Stimulated activated CD8-positive, alpha-beta memory T cell treated with anti-CD3 and anti-CD28 coated beads, Interleukin-15, amount 100 ng/mL, for 24 hours (primary cell): ENCODE measurements around the gene CEP72.

Experiments
- DNase-seq: peaks from one replicate; pipeline ENCODE4 v3.0.0-alpha.2; 2020; ENCODE audit warnings: low read depth

Gene CEP72

DNA sequence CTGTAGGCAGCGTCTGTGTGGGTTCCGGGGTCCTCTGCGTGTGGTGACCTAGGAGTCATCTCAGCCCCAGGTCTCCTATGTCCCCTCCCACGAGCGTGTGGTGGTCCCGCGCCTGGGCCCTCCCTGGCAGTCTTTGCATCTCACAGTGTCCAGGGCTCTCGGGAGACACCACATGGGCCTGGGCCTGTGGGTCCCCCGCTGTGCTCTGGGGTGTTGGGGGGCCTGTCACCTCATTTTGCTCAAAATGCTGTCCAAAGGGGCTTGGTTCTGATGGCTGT, 27.1 kb downstream of the CEP72 start:
- DNase-seq, result no peak

DNA sequence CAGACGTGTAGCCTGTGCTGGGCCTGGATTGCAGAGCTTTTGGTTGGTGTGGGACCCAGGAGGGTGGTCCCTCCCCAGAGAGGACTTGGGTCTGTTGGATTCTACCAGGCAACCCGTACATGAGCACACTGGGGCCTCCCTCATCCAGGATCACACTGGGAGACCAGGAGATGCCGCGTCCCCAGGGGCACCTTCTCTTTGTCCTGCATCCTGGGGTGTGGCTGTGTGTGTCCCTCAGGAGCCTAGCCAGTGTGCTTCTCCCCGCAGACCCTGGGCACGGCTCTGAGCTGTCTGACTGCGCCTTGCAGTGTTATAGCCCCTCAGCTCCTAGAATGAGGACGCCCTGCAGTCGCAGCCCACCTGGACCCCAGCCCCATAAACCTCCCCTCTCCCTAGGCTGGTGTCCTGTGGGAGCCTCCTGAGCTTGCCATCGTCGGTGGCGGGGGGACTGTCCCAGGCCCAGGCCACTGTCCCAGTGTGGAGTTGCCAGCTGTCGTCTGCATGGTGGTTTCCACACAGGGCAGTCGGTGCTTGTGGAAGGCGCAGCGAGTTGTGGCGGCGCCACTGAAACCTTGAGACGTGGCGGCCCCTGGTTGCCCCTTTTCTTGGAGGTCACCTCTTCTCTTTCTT, 27.6 kb downstream of the CEP72 start:
- DNase-seq, result no peak

GRCh38 chr5:640461-641330, 28.6 kb downstream of the CEP72 start:
- DNase-seq, result no peak

- DNase-seq, result no peak
Measured at GRCh38 chr5:641331-641765, 29.2 kb downstream of the CEP72 start.

DNA sequence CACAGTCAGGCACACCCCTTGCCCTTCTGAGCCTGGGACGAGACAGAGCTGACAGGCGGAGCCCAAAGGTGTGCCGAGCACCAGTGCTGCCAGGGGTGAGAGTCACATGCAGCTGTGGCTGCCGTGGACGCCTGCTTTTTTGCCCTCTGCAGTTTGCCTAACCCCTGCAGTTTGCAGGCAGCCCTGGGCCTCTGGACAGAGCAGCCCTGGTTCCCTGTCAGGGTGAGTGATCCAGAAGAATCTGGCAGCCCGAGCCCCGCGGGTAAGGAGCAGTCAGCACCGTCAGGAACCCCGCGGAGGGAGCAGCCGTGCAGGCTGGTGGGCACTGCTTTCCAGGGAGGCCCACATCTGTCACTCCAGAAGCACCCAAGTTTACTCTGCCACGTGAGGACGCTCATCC, 30.3 kb downstream of the CEP72 start:
- DNase-seq, result no peak

DNA sequence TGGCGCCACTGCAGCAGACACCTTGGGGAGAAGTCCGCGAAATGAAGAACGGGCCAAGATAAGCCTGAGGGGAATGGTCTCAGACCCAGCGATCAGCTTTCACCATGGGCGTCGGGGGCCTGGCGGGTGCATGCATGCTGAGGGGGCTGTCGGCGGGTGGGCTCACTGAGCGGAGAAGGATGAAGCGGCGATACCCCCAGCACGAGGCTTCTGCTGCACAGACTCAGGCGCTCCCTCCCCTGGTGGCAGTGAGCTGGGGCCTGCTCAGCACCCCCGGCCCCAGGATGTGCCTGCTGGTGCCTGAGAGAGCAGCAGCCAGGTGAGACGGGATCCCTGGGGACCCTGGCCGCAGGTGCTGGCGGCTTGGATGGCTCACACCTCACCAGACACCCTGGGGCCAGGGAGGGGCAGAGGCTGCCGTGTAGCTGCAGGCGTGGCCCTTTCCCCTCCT, 31.2 kb downstream of the CEP72 start:
- no peak for DNase-seq

- DNase-seq, result no peak
Measured at GRCh38 chr5:643811-644271, 31.7 kb downstream of the CEP72 start.

DNA sequence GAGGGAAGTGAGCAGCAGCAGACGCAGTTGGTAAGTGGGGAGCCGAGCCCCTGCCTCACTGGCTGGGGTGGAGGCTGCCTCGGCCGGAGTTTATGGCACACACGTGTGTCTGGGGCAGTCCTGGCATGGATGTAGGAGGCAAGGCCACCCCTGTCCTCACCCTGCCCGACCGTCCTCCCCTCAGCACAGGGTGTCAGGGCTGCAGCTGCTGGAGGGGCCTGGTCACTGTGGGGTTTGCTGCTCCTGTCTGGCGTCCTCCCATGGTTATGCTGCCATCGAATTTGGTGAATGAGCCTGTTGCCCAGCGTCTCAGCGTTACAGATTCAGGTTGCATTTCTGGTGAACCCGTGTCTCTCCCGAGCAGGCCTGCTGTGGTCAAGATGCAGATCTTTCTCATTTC, 32.4 kb downstream of the CEP72 start:
- no peak for DNase-seq

DNA sequence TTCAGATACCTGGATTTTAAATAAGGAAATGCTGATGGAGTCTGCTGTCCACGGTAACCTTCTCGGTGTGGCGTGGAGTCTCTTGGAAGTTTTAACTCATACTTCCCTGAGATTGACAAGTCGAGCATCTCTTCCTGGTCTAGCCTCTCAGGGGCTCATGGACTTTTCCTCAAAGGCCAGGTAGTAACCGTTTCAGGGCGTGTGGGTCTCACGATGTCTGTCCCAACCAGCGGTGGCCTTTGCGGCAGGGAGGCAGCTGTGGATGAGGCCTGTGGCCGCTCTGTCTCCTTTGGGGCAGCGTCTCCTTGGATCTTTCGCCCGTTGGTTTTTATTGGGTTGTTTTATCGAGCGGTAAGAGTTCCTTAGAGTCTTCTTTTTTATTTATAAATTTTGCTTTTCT, 32.8 kb downstream of the CEP72 start:
- DNase-seq, result no peak

DNA sequence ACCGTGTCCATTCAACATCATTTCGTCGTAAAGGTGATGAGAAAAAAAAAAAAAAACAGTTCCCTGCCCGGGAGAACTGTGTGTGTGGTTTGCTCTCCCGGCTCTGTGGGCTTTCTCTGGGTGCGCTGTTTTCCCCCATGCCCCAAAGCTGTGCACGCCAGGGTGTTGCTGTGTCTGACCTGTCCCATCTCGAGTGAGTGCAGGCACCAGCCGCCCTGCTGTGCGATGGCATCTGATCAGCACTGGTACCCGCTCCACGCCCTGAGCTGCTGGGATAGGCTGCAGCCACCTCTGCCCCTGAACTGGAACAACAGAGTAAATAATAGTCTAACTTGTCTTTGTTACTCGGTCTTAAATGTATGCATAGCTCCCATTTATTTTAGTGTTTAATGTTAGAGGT, 33.3 kb downstream of the CEP72 start:
- no peak for DNase-seq

GRCh38 chr5:646396-647201, 34.5 kb downstream of the CEP72 start:
- no peak for DNase-seq

DNA sequence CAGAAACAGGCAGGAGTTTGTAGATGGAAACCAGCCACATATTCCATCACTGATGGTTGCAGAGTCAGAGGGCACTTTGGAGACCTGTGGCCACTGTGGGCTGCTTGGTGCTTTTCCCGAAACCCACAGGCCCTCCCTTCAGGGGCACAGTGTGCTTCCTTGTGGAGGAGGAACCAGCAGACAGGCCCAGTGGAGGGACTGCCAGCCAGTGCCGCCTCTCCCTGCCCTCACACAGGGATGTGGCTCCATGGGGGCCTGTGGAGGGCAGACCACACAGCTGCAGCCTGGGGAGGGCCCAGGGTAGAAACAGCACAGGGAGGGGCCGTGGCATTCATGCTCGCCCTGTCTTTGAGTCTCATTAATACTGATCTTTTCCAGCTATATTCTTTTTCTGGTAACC, 35.2 kb downstream of the CEP72 start:
- DNase-seq, result no peak

DNA sequence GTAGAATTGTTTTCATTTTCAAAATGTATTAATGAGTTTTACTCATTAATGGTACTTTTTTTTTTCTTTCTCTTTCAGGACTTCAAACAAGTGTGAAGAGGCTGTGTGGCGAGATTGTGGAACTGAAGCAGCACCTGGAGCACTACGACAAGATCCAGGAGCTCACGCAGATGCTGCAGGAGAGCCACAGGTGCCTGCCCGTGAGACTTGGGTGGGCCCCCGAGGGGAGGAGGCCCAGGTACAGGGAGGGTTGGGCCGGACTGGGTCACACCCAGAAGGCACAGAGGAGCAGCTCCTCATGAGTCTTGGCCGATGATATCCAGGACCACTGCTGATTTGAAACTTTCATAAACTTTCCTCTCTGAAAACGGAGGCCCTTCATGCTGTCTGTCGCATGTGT, 35.6 kb downstream of the CEP72 start:
- no peak for DNase-seq

DNA sequence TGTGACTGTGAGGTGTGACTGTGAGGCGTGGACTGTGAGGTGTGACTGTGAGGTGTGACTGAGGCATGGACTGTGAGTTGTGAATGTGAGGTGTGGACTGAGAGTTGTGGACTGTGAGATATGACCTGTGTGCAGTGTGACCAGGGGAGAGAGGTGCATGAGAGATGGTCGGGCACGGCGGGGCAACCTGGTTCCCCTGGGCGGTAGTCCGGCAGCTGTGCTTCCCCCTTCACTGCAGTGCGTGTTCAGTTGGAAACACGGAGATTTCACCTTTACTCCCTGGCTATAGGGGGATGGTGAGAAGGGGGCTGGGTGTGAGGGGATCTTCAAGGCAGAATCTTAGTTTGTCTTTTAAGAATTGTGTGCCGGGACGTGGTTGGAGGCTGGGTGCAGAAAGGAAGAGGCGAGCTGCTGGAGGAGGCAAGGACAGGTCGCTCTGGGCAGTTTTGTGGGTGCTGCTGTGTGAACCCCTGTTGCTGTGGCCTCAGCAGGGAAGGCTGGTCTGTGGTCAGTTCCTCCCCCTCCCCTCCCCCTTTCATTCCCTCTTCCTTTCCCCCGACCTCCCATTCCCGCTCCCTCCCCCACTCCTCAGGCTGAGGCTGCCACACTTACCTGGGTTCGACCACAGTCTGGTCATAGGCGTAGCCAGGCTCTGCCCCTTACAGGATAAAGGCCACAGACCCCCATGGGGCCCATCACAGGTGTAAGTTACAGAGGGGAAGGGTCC, 39.3 kb downstream of the CEP72 start:
- DNase-seq, result no peak

GRCh38 chr5:652023-652515, 39.9 kb downstream of the CEP72 start:
- DNase-seq, result no peak

DNA sequence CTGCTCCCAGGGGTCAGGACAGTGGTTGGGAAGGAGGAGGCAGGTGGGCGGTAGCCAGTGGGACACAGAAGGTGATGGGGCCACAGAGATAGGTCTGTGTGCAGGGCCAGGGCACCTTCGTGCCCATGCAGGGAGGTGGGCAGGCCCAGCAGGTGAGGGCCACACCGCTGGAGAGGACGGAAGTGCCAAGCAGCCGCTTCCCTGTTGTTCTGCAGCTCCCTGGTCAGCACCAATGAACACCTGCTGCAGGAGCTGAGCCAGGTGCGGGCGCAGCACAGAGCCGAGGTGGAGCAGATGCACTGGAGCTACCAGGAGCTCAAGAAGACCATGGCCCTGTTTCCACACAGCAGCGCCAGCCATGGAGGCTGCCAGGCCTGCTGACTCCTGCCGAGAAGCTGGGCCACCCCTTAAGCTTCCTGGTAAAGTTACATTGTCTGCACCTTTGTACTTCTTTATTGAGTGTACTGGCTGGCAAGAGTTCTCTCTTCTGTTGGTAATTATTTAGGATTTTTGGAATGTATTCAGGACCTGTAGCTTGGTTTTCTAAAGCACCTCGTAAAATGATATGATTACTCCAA, 40.7 kb downstream of the CEP72 start:
- no peak for DNase-seq

DNA sequence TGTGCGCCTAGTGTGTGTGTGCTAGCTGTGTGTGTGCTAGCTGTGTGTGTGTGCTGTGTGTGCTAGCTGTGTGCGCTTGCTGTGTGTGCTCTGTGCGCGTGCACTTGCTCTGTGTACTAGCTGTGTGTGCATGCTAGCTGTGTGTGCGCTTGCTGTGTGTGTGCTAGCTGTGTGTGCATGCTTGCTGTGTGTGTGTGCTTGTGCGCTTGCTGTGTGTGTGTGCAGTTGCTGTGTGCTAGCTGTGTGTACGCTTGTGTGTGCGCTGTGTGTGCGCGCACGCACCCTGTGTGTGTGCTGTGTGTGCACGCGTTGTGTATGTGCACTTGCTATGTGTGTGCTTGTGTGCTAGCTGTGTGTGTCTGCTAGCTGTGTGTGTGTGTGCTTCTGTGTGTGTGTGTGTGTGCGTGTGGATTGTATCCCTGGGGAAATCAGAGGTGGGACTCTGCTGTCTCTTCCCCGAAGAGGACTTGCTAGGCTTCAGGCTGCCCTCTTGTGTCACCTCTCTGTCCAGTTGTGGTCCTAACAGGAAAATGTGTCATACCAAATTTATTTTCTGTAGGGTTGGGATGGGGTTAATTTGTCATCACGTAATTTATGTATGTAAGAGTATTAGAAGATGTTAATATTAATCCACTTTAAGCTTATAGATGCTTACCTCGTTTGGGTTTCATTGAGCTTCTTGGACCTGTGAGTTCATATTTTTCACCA, 42.1 kb downstream of the CEP72 start:
- no peak for DNase-seq

GRCh38 chr5:655406-655805, 43.3 kb downstream of the CEP72 start:
- DNase-seq, result no peak

- no peak for DNase-seq
Measured at GRCh38 chr5:657570-657969, 45.4 kb downstream of the CEP72 start.

GRCh38 chr5:658103-658502, 46.0 kb downstream of the CEP72 start:
- DNase-seq, result no peak
